ENCODE measurements around the gene BZW2.

Gene BZW2

GRCh38 chr7:16645593-16646471, at the start of gene BZW2, which contains the start of gene ANKMY2:
Gene BZW2 (plus strand): TSS chr7:16646181. CDS start chr7:16665444, 19,263 bp downstream.
Gene ANKMY2 (minus strand): TSS chr7:16645754. CDS start chr7:16645573, 181 bp downstream.
- DNase-seq (ENCODE audit: low read depth in 2 of 2): peak; percentile 94

GRCh38 chr7:16598015-16598414, 48.0 kb upstream of the BZW2 start:
- no peak for DNase-seq (ENCODE audit: low read depth in 2 of 2)

DNA sequence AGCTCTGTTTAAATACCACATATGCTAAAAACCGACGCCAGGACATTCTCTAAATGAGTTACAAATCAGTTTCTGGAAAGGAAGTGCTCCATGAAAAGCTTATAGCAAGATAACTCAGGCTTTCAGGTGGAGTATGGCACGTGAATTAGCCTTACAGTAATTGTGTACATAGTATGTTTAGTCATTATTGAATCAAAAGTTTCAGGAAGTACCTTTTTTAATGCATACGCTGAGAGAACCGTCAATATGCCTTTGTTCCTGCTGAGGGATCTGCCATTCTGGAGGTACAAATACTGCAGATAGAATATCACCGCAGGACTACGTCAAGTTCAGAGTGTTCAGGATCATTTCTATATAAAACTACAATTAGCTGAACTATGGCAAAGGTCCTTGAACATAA, 46.1 kb upstream of the BZW2 start:
- DNase-seq (ENCODE audit: low read depth in 2 of 2): no peak

- DNase-seq (ENCODE audit: low read depth in 2 of 2): no peak
Measured at GRCh38 chr7:16603633-16604032, 42.3 kb upstream of the BZW2 start.

GRCh38 chr7:16604054-16604453, 41.9 kb upstream of the BZW2 start:
- DNase-seq (ENCODE audit: low read depth in 2 of 2): no peak

DNA sequence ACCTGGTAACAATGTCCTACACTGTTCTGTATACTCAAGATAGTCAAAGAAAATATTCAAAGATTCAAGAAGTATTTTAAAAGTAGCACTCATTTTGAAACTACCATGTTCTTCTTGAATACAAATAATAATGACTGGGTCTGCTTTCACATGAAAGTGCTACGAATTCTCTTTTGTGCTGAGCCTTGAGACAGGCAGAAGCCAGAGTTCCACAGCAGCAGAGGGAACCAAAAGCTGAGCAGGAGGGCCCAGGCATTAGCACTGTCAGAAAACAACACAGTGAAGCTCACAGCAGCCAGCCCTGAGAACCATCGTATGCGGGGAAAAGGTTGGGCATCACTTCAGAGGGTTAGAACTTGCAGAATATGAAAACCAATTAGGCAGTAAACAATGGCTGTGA, 39.3 kb upstream of the BZW2 start:
- DNase-seq (ENCODE audit: low read depth in 2 of 2): no peak

- DNase-seq (ENCODE audit: low read depth in 2 of 2): no peak
Measured at GRCh38 chr7:16609842-16610450, 36.0 kb upstream of the BZW2 start.

GRCh38 chr7:16611711-16612110, 34.3 kb upstream of the BZW2 start:
- no peak for DNase-seq (ENCODE audit: low read depth in 2 of 2)

GRCh38 chr7:16615228-16615627, 30.8 kb upstream of the BZW2 start:
- no peak for DNase-seq (ENCODE audit: low read depth in 2 of 2)

- DNase-seq (ENCODE audit: low read depth in 2 of 2): no peak
Measured at GRCh38 chr7:16616122-16616521, 29.9 kb upstream of the BZW2 start.

- no peak for DNase-seq (ENCODE audit: low read depth in 2 of 2)
Measured at GRCh38 chr7:16616542-16616941, 29.4 kb upstream of the BZW2 start.

DNA sequence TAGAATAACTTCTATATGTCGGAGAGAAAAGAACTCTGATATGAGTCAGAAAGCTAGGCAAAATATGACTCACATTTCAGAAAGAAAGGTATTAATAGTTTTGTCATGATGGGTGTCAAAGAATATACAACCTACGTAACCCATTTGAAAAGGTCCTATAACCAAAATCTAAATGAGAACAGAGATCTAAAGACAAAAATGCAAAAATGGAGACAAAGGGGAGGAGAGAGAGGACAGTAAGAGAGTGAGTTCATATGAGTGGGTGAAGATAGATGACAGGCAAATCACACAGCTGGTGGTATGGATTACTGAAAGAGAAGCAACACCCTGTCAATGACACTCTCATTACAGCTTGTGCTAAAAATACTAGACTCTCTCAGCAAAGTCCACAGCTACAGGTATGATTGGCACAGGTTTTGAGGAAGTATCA, 26.0 kb upstream of the BZW2 start:
- DNase-seq (ENCODE audit: low read depth in 2 of 2): no peak

DNA sequence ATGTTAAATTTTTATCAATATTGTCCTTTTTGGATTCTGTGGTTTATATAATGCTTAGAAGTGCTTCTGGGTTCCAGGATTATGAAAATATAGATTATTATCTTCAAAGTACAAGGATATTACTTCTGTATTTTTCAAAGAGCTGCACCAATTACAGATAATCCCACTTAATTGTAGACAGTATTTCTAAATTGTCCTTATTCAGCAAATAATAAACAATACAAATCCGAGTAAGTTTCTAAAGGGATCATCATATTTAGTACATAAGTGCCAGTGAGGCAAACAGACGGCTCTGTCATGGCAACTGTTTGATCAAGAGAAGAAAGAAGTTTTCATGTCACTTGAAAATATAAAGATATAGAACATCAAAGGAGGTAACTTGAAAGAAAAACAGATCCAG, 19.6 kb upstream of the BZW2 start:
- DNase-seq (ENCODE audit: low read depth in 2 of 2): no peak

- no peak for DNase-seq (ENCODE audit: low read depth in 2 of 2)
Measured at GRCh38 chr7:16627236-16627635, 18.7 kb upstream of the BZW2 start.

- DNase-seq (ENCODE audit: low read depth in 2 of 2): no peak
Measured at GRCh38 chr7:16630654-16631053, 15.3 kb upstream of the BZW2 start.

DNA sequence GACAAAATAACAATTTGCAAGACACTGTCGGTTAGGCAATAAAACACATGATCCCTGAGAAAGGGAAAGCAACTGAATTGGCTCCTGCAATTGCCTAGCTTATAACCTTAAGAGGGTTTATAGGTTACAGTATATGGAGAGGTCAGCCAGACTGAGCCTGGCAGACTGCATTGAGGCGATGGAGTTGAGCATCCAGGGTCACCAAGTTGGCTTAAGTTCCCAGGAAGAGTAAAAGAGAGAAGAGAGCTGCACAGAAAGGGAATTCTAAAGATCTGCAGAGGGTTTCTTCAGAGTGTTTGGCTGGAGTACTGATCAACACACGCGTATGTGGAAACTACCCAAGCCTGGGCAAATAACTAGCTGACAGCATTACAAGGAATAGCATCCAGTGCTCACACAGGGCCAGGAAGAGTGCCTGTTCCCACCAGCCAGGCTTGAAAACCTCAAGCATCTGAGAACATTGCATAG, 11.7 kb upstream of the BZW2 start:
- DNase-seq (ENCODE audit: low read depth in 2 of 2): no peak

DNA sequence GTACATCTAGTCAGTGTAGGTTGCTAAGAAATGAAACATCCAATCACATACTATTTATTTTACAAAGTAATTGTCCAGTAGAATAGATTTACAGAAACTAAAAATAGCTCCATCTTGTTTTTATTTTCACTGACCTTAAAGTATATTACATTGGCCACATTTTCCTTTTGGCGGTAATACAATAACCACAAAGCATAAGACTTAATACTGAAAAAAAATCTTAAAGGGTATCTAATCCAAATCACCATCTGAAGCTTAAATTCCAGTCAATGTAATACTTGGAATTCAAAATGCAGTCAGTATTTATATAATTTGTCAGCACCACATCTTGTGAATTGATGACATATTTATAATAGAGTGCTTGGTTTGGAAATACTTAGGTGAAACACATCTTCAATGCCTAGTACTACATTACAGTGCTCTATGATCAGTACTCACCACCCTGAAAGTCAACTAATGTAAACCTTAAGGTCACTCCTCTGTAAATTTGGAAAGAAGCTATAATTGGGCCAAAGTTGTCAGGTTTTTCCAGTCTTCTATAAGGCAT, 9.4 kb upstream of the BZW2 start:
- DNase-seq (ENCODE audit: low read depth in 2 of 2): peak; percentile 89 to 90

DNA sequence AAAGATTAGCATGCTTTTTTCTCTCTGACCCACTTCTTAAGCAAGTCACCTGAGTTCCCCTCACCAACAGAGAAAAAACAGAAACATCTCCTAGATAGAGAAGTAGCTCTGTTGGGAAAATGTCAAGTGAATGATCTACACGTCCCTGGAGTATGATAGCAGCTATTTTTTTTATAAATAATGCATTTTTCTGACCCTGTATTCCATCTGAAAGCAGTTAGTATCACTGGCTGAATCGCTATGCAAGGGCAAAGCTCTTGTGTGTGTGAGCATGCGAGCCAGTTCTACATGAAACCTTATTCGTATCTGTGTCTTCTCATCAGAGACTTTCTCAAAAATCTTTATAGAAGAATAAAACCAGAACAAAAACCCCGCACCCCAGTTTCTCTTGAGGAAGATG, 8.6 kb upstream of the BZW2 start:
- no peak for DNase-seq (ENCODE audit: low read depth in 2 of 2)

DNA sequence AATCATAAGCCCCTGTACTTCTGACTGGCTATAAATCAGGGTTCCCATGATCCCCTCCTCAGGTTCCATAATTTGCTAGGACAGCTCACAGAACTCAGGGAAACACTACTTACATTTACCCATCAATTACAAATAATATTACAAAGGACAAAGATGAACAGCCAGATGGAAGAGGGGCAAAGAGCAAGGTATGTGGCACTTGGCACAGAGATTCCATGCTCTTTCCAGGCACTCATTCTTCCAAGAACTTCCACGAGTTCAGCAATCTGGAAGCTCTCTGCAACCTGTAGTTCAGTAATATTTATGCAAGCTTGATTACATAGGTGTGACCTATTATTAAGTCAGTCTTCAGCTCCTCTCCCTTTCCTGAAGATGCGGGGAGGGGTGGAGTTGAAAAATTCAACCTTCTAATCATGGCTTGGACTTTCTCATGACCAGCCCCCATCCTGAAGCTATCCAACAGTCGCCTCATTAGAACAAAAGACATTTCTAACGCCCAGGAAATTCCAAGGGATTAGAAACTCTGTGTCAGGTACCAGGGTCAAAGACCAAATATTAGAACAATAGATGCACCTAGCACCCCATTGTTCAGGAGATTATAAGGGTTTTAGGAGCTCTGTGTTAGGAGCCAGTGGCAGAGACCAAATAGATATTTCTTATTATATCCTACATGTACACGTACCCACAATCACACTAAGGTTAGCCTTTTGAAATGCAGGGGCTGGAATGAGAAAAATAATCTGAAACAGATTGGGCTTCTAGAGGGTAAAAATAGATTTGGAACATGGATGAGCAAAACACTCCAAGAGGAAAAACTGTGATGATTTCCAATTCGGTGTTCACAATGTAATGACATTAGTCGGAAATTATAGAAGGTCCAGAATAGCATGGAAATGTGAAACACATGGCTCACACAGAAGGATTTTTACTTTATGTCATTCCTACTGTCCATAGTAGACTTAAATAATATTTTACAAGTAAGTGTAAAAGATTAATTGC, 7.4 kb upstream of the BZW2 start:
- no peak for DNase-seq (ENCODE audit: low read depth in 2 of 2)

GRCh38 chr7:16644157-16644556, 1.8 kb upstream of the BZW2 start:
- DNase-seq (ENCODE audit: low read depth in 2 of 2): no peak
